NCI-H2081 (cell line): Measurements from ENCODE around the gene PSMB4.
"Not testable (repeated sequence)": the region's sequence is repeated elsewhere in the genome, so short reads cannot be mapped to it uniquely, and the experiment has no call there.

Source experiments
- DNase-seq, 2 experiments: peaks; one replicate each; lab custom pipeline; 2025; lab: John Stamatoyannopoulos, UW

PSMB4 gene

DNA sequence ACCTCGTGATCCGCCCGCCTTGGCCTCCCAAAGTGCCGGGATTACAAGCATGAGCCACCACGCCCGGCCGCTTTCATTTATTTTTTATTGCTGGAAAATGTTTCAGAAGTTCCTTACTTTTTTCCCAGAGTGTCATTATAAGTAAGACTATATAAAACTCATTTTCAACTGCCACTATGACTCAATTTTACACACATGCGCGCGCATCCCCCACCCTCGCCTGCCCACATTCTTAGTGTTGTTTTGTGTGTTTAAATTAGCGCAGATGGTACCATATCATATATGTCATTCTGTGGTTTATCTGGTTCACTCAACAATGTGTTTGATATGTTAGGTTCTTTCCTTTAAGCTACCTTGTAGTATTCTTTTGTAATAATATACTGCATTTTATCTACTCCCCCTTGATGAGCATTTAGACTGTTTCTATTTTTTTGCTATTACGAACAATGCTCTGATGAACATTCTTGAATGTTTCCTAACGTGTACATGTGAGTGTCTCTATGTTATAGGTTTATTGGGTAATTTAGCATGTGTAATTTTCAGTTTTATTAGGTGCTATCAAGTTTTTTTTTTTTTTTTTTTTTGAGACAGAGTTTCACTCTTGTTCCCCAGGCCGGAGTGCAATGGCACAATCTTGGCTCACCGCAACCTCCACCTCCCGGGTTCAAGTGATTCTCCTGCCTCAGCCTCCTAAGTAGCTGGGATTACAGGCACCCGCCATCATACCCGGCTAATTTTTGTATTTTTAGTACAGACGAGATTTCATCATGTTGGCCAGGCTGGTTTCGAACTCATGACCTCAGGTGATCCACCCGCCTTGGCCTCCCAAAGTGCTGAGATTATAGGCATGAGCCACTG lies 8.9 kb upstream of the PSMB4 start:
- not testable (repeated sequence) for DNase-seq

DNA sequence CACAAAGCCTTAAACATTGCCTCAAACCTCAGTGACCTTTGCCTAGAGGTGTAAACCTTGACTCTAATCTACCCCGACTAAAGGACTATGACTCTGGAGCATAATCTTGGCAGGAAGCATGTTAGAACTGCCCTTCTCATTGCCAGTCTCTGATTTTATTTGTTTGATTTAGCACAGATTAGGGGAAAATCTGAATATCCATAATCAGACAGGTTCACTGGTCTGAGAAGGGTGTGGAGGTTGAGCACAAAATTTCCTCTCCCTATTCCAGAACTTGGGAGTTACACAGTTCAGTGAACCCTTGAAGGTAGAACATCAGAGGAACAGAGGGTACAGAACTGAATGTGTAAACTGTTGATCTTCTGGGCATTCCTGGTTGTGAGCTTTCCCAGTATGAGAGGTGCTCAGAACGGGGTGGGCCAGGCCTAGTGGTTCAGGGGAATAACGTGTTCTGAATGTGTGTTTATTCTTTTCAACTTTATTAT lies 8.3 kb upstream of the PSMB4 start:
- no peak for DNase-seq

DNA sequence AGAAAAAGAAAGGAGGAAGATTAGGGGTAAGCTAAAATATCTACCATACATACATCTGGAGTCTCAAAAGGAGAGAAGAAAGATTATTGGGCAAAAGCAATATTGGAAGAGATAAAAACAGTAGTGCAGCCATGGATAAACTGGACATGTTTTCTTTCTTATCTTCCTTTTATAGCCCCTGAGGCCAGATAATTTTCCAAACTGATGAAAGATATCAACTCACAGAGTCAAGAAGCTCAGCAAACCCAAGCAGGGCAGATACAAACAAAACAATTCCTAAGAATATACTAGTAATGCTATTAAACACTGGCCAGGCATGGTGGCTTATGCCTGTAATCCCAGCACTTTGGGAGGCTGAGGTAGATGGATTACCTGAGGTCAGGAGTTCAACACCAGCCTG lies 5.8 kb upstream of the PSMB4 start:
- no peak for DNase-seq

DNA sequence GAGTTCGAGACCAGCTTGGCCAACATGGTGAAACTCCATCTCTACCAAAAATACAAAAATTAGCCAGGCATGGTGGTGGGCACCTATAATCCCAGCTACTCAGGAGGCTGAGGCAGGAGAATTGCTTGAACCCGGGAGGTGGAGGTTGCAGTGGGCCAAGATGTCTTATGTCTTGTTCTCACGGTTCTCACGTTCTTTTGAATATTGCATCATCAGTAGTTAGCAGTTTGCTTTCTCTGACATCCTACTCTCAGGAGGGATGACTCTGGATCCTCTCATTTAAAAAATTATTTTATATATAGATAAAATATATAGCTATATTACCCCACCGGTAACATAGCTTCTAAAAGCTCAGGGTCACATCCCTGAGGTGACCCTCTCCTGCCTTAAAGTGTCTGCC lies 3.1 kb upstream of the PSMB4 start:
- DNase-seq: not testable (repeated sequence)

DNA sequence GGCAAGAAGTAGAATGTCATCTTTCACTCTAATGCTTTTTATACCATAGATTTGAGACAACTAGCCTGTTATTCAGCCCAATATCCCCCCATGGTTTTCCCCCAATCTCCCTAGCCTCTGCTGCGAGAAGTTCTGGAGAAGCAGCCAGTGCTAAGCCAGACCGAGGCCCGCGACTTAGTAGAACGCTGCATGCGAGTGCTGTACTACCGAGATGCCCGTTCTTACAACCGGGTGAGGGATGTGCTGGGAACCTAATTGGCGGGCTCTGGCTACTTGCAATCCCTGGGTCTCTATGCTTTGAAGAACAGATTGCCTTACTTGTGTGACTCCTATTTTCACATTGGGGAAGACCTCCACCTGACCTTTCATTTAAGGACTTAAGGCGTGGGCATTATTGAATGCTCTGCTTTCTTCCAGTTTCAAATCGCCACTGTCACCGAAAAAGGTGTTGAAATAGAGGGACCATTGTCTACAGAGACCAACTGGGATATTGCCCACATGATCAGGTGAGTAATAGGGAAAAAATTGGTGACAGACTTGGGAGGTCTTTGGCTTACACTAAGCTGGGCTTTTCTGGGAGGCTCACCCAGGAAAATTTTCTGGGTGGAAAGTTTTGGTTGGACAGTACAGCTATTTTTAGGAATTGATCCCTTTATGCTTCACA lies 1.9 kb downstream of the PSMB4 start:
- DNase-seq: no peak

DNA sequence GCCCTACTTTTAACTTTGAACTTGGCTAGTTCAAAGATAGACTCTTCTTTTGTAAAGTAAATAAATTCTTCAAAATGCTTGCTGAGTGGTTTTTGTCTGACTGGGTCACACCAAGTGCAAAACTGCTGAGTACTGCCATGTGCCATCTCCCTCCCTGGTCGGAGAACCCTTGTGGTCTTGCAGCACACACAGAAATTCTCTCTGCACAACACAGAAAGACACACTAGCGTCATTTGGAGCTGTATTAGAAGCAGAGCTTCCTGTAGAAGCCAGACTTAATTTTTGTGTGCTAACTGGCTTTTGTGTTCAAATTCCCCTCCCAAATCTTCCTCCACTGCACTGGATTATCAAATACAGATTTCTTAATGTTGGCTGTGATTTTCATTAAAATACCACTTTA lies 2.5 kb downstream of the PSMB4 start:
- DNase-seq: no peak

DNA sequence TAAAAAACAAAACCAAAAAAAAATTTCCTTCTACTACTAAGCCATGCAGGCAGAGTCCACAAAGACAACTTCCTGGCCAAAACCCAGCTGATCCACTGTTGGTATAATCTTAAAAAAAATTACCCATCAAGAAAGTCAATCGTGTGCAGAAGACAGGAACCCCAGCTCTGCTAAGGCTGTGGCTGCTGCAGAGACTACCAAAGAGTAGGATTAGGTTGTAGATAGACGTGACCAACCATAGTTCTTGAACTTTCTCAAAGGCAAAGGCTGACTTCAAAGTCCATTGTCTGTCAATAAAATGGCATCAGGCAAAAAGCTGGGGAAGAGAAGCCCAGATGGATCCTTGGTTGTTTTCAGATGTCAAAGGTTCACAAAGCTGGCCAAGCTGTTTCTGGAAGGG lies 3.4 kb downstream of the PSMB4 start:
- DNase-seq: no peak

DNA sequence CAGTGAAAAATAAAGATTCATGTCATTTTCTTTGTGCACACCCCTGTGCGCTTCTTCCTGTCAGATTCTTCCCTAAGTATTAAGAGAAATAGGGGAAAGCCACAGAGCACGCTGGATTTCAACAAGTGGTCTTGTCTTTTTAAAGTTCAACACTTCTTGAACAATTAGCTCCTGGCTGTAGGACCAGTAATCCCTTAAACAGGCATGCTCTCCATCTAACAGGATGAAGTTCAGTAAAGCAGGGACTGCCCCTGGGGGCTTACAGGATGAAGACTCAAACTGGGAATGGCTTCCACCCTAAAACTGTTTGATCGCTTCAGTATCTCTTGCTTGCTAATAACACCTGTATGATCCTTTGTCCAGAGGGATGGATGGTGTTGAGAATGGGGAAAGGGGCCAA lies 4.2 kb downstream of the PSMB4 start:
- no peak for DNase-seq

DNA sequence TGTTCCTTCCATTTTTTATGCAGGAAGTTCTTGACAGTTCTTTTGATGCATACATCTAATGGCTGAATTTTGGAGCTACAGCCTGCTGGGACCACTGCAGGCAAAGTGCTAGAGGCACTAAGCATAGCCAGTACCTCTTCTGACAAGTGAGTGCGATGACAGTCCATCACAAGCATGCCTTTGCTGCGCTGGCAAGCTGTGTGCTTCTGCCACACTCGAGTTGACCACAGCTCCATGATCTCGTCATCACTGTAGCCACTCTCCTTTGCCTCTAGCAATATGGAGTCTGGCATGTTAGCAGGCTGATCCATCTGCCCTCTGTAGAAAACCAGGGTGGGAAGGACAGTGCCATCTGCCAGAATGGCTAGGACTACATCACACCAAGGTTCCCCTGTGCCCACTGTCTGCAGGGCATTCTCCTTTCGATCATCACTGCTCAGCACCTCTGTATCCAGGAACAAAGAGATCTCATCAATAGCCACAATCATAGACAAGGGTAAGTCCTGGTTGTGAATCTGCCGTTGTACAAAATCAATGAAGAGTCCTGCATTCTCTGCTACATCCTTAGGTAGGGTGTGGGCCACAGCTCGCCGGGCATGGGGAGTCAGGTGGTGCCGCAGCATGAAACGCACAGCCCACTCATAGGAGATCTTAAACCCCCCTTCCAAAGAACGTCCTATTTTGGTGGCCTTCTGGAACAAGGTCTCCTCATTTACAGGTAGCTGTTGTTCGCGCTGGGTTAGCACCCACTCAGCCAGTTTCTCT lies 6.0 kb downstream of the PSMB4 start:
- DNase-seq: no peak

DNA sequence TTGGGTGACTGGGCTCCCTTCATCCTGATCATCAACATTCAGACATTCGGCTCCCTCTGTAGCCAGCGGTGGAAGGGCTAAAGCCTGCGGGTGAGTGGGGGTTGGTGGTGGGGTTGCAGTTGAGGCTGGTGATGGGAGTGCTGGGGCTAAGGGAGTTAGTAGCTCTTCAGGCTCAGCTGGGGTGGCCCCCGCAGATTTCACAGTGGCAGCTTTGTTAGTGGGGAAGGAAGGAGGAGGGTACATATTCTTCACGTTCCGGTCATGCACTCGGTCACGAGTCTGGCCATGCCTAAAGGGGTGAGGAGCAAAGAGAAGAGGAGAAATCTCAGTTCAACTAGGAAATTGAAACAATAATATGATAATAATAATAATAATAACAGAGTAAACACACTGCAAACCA lies 6.8 kb downstream of the PSMB4 start:
- DNase-seq: no peak

DNA sequence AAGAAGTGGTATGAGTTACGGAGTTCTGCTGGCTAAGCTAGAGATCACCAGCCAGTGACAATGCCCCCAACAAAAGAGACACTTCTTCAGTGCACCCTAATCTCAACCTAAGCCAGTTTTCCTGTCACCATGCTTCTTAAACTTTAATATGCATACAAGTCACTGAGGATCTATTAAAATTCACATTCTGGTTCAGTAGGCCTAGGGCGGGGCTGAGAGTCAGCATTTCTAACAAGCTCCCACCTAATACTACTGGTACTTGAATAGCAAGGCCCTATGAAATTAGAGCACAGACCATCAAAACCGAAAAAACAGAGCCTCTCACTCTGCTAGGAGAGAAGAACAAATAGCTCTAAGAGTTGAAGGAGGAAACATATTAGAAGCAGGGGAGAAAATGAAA lies 7.9 kb downstream of the PSMB4 start:
- no peak for DNase-seq

DNA sequence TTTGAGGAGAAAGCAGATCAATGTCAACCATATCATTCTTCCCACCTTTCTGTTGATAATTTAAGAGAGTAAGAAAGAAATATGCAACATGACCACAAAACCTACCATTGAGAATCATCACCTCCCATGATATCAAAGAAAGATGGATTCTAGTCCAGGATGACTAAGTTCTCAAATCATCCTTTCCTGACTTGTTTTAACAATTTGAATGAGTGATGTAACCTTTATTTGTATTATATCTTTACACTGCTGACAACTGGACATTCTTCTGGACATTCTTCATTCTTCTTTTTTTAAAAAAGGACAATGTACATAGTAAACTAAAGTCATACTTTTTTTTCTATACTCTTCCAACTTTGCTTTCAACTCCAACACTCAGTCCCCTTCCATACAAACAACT lies 9.5 kb downstream of the PSMB4 start:
- no peak for DNase-seq

DNA sequence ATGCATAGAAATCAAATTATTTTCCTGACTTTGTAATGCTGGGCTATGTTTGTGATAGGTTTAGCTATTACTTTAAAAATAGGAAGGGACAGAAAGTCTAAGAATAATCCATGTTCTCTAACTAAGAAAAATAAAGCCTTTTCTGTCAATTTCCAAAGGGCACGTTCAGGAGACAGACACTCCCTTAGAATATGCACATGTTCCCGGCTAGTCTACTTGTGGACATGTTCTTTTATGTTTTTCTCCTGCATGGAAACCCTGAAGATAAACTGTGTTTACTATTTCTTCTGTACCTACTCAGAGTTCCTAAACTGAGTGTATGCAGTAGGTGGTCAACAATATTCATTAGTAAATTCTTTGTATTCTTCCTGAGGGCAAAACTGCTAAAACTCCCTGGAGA lies 12.5 kb downstream of the PSMB4 start:
- DNase-seq: no peak

DNA sequence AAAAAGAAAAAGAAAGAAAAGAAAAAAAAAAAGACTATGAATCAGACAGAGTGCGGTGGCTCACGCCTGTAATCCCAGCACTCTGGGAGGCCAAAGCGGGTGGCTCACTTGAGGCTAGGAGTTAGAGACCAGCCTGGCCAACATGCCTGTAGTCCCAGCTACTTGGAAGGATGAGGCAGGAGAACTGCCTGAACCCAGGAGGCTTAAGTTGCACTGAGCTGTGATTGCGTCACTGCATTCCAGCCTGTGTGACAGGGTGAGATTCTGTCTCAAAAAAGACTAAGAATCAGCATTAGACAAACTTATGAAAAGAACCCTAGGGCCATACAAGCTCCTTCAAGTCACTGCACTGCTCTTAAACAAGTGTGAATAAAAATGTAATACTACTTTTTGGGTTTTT lies 16.9 kb downstream of the PSMB4 start:
- no peak for DNase-seq

DNA sequence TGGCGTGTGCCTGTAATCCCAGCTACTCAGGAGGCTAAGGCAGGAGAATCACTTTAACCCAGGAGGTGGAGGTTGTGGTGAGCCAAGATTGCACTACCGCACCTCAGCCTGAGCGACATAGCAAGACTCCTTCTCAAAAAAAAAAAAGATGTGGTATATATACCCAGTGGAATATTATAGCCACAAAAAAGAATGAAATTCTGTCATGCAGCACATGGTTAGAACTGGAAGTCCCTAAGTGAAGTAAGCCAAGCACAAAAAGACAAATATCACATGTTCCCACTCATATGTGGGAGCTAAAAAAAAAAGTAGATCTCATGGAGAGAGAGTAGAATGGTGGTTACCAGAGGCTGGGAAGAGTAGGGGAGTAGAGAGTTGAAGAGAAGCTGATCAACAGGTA lies 18.7 kb downstream of the PSMB4 start:
- DNase-seq: no peak

DNA sequence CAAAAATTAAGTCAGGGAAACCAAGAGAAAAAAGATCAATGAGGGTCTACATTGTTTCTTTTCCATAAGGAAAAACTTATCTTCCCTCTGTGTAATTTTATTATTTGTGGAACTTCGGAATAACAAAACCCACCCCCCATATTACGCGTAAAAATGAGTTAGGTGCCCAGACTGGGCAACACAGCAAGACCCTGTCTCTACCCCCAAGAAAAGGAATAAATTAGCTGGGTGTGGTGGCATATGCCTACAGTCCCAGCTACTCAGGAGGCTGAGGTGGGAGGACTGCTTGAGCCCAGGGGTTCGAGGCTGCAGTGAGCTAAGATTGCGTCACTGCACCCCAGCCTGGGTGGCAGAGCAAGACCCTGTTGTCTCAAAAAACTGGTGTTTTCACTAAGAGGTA lies 20.4 kb downstream of the PSMB4 start:
- no peak for DNase-seq

DNA sequence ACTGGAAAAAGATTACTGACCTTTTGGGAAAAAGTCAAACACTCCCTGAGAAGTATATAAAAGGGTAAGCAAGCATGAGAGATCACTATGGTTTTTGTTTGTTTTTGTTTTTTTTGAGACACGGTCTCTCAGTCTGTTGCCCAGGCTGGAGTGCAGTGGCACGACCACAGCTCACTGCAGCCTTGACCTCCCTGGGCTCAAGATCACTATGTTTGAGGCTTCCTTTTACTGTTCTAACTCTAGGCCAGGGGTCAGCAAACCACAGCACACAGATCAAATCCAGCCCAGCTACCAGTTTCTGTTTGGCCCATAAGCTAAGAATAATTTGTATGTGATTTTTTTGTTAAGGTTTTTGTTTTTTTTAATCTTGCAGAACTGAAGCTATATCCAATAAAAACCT lies 25.7 kb downstream of the PSMB4 start:
- no peak for DNase-seq

DNA sequence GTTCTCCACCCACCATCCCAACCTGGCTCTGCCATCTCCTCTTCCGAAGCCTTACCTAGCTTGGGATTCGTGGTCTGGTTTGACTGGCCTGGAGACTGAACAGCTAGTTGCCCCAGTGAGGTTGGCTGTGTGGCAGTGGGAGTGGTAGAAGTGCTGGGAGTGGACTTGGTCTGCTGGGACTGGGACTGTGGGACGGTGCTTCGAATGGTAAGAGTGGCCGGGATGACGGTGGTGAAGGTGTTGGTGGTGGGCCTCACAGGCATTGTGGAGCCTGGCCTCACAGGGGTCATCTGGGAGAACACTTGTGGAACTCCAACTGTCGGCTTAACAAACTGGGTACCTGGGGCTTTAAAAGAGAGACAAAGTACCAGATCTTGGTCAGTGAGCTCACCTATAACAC lies 28.7 kb downstream of the PSMB4 start:
- no peak for DNase-seq

DNA sequence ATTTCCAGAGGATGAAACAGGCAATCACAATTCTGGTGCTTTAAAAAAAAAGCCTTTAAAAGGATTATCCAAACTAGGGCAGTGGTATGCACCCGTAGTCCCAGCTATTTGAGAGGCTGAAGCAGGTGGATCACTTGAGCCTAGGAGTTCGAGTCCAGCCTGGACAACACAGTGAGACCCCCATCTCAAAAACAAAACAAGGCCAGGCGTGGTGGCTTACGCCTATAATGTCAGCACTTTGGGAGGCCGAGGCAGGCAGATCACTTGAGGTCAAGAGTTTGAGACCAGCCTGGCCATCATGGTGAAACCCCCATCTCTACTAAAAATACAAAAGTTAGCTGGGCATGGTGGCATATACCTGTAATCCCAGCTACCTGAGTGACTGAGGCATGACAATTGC lies 34.5 kb downstream of the PSMB4 start:
- DNase-seq: not testable (repeated sequence)

DNA sequence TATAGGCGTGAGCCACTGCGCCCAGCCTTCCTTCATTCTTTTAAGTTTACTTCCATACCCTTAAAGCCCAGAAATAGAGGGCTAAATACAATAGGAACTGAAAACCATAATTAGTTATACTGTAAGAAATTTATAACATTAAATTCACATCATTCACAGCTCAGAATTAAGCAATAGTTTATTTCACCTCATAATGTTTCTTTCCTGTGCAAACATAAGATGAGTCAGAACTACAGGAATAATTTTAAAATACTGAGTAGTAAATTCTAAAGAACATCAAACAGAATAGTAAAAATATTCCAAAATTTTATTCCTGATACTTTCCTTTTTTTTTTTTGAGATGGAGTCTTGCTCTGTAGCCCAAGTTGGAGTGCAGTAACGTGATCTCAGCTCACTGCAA lies 35.8 kb downstream of the PSMB4 start:
- DNase-seq: no peak

DNA sequence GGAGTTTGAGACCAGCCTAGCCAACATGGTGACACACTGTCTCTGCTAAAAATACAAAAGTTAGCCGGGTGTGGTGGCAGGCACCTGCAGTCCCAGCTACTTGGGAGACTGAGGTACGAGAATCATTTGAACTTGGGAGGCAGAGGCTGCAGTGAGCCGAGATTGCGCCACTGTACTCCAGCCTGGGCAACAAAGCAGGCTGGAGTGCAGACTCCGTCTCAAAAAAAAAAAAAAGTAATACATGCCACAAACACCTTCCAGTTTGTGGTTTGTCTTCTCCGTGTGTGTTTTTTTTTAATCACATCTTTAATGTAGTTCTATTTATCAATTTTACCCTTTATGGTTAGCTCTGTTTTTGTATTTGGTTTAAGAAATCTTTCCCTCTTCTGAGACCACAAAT lies 37.6 kb downstream of the PSMB4 start:
- no peak for DNase-seq

DNA sequence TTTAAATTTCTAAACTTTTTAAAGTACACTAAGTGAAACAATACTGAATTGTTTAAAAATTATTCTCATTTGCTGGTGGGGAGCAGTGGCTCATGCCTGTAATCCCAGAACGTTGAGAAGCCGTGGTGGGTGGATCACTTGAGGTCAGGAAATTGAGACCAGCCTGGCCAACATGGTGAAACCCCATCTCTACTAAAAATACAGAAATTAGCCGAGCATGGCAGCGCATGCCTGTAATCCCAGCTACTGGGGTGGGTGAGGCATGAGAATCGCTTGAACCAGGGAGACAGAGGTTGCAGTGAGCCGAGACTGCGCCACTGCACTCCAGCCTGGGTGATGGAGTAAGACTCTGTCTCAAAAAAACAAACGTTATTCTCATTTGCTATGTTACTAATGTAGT lies 38.0 kb downstream of the PSMB4 start:
- DNase-seq: not testable (repeated sequence)
